NCI-H2171 treated with DMSO at 0.1 percent for 48 hours (cell line): Measurements from ENCODE around the gene CABCOCO1.

Experiments
- DNase-seq: peaks from one replicate; lab custom pipeline; 2025; lab: John Stamatoyannopoulos, UW

CABCOCO1 gene, protein sequence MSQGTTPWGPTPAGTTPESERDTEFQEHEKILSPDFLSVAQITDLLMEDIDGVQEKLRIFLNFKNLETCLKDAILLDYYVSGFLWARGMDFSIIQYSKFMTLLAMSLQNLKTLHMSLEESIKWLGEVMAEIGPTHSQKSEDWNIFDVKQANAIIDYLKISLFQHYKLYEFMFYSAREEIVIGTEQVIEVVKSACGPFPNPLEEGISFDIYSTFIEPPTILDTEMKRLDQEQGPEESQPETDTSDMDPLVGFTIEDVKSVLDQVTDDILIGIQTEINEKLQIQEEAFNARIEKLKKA

DNA sequence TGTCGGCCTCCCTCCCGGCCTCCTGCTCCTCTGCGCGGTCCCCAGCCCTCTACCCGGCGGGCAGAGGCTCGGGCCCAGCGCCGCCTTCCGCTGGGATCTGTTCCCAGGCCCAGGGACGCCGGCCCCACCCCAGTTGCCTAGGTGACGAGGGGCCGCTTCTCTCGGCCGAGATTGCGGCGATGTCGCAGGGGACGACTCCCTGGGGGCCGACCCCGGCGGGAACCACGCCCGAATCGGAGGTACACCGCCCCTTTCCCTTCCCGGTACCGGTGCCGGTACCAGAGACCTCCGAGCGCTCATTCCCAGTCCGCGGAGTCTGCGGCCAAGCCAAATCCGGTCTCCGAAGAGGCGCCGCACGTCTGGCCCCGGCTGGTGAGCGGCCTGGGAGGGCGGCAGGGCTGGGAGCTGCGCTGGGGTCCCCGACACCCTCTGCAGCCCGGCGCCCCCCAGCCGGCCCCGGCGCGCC, at the start of gene CABCOCO1:
Gene CABCOCO1 (plus strand): TSS at position 136 of the 466 bp plus-strand sequence. CDS start 44 bp downstream, at position 180.
- peak; percentile 71 for DNase-seq

DNA sequence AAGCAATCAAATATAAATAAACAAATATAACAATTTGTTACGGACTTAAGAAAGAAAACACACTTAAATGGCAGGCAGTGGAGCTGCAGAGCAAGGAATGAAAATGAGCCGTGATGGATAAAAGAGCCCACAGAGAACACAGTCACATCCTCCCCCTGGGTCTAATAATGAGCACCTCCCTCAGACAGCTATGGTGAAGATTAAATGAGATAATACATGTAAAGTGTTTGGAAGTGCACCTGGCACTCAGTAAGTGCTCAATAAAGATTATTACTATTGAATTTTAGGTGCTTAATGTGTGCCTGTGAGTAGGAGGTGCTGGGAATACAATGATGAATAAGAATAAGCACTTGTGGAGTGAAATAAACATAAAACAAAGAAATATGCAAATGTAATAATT, 49.1 kb upstream of the CABCOCO1 start:
- DNase-seq = no peak

DNA sequence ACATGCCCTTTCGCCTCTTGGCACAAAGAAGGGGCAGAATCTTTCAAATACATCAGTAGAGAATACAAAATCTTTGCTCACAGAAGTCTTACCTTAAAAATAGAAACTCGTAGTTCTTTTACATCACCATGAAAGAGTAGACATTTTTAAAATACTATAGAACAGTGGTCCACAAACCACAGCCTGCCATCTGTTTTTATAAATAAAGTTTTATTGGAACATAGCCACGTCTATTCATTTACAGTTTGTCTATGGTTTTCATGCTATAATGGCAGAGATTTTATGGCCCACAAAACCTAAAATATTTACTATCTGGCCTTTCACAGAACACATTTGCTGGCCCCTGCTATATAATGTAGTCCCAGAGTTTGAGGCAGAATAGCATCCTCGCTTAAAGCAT, 46.1 kb upstream of the CABCOCO1 start:
- DNase-seq = no peak

DNA sequence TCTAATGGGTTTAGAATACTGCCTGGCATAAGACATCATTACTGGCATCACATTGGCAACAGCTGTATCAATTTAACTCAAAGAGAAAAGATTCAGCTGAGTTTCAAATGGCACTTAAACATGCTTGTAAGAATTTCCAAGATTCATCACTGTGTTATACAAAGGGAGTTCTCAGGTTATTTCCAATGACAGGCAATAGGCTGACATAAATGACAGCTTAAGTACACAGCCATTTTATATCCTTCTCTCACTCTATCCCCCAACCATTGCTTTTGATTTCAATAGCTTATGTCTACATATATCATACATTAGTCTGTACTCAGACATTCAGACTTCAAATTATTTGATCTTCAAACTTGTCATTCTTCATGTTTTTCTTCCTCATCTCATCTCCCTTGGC, 45.5 kb upstream of the CABCOCO1 start:
- no peak for DNase-seq

DNA sequence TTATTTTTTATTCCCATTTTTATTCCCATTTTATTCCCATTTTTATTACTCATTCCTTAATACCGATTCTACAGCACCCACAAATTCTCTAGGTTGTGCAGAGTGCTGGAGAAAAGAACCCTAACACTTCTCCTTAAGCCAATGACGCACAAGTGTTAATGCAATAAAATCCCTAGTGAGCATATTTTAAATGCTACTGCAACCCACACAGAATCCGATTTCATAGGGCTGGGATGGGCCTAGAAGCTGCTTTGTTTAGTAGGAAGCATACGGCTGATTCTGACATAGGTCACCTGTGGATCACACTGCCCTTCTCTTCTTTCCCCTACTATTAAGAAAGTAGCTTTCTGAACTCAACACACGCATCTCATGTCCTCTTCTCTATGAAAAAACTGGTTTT, 45.1 kb upstream of the CABCOCO1 start:
- no peak for DNase-seq

DNA sequence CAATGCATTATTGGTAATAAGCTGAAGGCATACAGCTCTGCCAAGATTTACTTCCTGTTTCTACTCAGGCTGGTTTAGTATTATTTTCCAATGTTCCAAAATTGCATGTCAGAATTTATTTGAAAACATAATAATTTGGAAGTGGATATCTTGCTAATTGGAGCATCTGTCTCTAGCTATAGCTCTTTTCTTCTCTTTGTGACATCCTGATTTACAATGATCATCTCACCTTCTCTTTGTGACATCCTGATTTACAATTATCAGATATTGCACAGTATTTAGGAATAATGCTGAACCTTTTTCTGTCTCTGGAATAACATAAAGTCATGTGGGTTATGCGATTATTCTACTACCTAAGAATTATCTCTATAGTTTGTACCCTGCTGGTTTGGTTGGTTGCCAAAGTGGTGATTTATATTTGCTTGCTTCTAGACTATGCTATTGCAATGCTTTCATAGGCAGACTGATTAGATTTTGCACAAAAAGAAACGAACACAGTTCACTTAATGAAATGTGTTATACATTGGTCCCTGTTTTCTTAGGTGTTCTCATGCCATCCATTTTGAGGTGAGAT, 44.3 kb upstream of the CABCOCO1 start:
- no peak for DNase-seq

DNA sequence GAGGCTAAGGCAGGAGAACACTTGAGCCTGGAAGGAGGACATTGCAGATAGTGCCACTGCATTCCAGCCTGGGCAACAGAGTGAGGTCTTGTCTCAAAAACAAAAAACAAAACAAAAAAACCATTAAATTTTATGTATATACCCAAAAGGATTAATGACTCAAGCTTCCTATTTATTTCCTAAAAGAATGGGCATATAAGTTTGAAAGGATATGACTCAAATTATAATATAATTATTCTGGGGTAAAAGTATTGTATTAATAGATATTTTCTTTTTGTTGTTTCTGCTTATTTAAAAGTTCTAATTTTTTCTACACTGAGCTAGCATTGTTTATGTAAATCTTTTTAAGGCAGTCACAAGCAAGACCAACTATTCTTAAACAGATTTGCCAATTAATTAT, 42.2 kb upstream of the CABCOCO1 start:
- DNase-seq = no peak

DNA sequence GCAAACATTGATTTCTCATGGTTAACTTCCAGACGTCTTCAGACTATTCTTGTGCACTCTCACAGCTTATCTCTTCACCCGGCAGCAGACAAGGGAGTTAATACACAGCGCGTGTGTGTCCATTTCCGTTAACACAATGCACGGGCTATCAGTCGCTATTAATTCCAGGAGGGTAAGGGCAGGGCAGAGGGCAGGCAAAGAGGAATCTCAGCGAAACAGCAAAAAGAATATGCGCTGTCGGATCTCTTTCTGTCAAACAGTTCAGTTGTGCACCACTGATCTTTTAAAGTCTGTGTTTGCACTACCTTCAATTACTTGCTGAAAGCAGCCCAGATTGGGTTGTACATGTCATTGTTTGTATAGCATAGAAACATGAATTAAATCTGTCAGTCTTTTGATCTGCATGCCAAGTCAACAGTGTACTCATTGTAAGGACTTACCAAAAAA, 41.1 kb upstream of the CABCOCO1 start:
- DNase-seq = peak; percentile 3

DNA sequence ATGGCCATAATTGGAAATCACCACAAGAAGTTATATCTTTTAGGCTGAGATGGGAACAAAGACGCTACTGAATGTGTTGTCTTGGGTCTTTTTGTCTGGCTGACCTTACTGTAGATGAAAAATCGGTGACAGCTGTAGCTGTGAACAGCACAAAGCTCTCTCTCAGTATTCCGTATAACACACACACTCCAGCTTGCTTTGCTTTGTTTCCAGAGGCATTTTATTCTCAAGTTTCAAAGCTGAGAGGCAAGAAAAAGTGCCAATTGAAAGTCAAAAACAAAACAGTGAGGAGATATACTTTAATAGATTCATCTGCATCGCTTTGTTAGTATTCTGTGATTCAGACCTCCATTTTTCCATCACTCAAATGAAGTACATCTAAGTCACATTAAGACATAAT, 39.6 kb upstream of the CABCOCO1 start:
- peak; percentile 3 for DNase-seq

DNA sequence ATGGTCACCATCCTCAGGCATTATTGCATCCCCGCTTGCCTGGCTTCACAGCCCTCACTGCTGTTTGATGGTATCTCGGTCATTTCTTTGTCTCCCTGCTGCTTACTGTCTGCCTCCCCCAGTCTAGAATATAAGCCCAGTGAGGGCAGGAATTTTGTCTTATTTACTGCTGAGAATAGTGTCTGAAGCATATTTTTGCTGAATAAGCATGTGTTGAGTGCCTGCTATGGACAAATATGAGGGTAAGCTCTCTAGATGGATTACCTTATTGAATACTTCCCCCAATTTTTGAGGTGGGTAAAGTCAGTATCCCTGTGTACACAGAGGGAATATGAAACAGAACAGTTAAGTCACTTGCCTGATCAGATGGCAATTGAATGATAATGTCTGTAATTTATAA, 36.5 kb upstream of the CABCOCO1 start:
- no peak for DNase-seq

DNA sequence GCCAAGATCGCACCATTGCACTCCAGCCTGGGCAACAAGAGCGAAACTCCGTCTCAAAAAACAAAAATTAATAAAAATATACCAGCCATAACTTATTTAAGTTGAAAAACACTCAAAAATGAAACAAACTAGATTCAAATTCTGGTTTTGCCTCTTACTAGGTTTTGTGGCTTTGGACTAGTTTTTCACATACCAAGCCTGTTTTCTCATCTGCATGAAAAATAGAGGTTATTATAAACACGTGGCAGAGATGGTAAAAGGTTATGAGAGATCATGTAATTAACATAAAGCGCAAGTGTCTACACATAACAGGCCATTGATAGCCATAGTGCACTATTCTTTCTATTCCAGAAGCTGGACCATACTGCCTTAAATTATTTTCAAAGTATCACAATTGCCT, 35.5 kb upstream of the CABCOCO1 start:
- no peak for DNase-seq

DNA sequence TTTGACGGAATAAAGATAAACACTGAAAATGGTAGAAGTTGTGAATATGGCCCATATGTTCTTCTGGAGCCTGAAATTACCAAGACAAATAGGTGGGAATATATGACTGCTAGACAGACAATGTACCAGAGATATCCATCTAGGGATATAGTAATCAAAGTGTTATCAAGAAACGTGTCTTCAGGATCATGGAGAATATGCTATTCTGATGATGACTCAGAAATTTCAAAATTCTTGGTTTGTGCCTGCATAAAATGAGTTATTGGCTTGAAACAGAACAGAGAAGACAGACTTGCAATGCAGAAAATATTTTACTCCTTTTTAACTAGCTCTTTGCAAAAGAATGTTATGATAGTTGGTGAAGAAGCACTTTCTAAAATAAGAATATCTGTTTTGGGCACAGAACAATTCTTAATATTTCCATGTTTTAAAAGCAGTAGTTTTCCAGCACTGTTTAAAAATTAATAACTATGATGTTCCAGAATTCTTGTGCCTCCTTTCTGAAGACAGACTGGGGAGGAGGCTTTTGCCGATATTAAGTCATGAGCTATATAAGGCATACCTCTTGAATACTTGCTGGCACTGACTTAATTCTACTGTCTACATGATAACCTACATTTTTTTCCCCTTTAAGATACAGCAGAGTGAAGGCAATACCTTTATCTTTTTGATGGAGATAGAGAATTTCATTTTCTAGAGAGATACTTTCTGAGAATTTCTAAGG, 34.4 kb upstream of the CABCOCO1 start:
- DNase-seq = no peak

DNA sequence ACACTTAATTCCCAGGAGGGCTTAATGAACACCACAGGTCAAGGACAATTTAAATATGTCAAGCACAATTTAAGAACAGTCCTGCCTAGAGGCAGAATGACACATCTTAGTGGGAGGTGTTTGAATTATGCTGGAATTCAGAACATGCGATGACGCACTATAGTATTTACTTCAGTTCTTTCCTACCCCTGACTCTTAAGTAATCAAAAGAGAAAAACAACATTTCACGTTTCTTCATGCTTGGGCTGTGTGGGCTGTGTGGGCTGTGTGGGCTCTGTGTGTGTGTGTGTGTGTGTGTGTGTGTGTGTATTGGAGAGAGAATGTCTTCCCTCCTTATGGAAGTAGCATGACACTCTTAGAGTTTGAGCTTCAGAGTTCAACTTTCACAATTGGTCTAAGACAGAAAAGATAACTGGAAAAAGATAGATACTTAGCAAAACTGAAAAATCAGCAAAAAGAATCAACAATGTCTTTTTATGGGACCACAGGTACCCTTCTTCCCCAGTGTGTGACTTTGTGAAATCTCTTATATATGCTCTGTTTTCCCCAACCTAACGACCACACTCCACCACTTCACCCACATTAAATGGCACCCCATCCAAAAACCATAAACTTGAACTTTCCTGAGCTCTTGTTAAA, 33.7 kb upstream of the CABCOCO1 start:
- no peak for DNase-seq

DNA sequence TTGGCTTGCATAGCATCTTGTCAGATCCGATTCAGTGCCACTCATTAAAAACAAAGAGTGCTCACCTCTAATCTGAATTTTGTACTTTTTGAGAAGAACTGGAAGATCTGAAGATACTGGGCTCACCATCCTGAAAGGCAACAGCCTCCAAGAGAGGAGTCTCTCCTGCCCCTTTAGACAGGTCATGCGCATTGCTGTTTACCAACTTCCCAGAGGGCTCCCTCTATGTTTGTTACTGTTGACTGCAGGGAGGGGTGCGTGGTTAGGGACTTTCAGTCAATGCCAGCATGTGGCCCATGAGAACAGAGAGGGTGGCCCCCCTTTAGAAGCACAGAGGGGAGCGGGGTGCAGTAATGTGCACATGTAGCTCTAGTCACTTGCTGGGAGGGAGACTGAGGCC, 33.2 kb upstream of the CABCOCO1 start:
- no peak for DNase-seq

DNA sequence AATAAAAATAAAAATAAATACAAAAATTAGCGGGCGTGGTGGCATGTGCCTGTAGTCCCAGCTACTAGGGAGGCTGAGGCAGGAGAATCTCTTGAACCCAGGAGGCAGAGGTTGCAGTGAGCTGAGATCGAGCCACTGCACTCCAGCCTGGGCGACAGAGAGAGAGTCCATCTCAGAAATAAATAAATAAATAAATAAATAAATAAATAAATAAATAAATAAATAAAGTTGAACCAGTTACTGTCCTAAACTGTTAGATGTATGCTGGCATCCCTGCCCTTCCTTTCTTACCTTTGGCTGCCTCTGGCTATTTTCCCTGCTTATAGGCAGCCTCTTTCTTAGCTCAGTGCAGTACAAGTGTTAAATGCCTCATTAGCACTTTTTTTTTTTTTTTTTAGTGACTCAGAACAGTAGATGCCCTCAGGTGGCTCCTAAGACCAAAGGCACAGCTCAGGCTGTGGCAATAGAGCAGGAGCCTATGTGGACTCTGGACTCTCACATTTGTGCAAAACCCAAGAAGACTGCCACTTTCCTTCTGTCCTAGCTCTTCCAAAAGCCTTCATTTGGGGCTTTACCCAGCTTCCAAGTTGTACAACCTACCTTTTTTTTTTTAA, 30.6 kb upstream of the CABCOCO1 start:
- DNase-seq = no peak

DNA sequence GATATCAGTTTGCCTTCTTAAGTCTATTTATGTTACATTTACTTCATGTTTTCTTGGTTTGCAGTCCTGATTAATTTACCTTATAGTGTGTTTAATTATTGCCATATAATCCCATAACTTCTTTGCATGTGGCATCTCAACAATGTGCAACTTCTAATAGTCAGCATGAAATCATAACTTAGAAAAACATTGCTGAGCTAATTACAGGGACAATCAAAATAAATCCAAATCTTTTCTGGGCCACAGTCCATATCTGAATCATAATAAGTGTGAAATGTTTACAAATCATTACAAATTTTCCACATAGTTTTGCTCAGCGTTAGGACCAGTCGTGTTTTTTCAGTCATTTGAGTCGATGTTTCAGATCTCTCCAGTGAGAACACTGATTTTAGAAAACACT, 29.1 kb upstream of the CABCOCO1 start:
- DNase-seq = no peak

DNA sequence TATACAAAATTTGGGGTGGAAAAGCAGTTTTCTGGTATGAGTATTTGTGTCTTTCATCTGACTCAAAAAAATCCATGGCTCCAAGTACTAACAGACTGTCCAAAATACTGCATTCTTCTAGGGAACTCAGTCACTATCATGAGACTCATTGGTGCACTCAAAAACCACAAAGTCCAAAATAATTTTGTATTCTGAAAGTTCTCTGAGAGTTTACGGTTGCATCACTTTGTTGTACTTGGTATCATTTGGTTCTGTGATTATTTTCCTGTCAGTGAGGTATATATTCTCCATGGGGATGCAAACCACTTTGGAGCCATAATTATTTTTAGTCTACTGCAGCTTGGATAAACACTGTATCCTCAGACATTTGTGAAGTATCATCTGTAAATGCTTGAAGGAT, 28.0 kb upstream of the CABCOCO1 start:
- DNase-seq = no peak

DNA sequence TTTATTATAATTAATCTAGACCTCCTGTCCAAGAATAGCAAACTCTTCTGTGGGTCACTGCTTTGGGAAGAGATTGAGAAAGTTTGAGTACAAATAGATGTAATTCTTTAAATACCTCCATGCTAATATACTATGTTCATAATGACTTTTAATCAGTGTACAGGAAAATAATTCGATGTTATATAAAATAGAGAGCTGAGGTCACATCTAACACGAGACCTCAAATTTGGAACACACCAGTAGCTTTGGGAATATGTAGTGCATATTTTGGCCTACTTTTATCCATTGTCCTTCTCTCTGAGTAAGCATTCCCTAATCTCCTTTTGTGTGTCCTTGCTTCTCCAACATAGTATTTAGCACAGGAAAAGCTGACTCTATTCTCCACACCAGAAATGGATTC, 27.3 kb upstream of the CABCOCO1 start:
- no peak for DNase-seq

DNA sequence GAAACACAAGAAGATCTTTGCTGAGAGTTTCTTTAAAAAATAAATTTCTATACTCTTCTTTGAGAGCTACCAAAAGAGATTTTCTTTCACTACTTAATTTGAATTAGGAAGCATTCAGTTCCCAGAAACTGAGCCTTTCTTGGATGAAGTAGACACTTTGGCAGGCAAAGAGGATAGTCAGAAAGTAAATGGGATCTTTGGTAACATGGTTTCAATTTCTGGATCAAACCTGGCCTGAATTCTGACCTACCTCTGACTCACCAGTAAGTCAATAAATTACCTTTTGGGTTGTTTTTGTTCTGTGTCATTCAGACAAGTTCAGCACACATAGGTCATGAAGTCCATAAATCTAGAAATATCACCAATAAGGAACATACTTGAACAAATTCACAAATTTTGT, 26.8 kb upstream of the CABCOCO1 start:
- DNase-seq = no peak

DNA sequence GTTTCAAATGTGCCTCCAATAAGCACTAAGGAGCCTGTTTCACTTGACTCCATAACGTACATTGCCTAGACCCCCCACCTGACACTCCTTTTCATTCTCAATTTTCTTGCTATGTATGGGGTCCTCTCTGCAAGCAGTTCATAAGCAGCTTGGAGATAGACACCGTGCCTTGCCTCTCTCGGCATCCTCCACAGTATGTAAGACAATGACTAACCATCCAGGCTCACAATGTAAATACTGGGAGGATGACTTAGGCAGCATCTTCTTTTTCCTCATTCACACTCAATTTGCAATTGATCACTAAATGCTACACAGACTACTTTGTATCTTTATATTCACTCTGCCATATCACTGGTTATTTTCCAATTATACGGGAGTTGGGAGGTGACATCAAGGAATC, 22.8 kb upstream of the CABCOCO1 start:
- DNase-seq = no peak

DNA sequence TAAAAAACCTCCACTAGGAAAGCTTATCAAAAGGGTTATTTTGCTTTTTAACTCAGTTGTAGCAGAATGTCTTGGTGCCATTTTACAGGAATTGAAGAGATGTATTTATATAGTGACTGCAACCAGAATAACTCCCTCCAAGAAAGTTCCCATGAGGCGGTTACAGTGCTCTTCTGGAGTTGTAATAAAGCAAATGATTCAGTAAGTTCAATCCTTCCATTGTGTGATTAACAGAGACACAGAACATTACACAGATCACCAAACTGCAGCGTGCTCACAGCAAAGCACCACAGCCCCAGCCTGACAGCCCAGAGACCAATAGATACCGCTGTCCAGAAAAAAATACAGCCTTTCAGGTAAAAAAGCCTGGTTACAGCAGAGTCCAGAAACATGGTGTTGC, 21.9 kb upstream of the CABCOCO1 start:
- no peak for DNase-seq

DNA sequence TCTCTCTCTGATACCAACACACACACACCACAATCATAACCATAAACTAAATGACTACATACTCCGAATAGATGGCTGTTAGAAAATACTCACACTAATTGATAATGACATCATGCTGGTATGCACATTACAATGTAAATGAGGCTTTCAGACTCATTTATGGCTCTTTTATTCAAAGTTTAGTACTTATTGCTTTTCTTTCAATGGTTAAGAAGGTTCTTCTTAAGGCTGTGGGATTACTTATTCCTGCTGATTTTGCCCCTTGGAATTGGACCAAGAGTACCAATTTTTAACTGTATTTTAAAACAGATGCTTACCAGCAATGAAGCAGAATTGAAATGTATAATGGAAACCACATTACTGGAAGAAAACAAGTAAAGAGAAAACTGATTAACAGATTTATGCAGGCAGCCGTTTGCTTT, 20.6 kb upstream of the CABCOCO1 start:
- no peak for DNase-seq
